GM12878 (cell line): ENCODE results near the gene CDH4. TPM values are rescaled to one million over a fixed set of nuclear protein-coding genes. Genes with fewer than 3 reads are reported as not detected.

Experiments
- ATAC-seq: fragments of 200-7000 bp; cut with Tn5 transposase; 3 replicates; pipeline ENCODE4 v1.9.1; 2020; ENCODE audit warnings: mild to moderate bottlenecking, moderate library complexity
- BruUV-seq: library from RNA; stranded (reverse); fragments of 400-500 nt; replicated peaks from 2 replicates; lab custom pipeline; 2021; lab: Mats Ljungman, UMichigan
- CTCF ChIA-PET: fragments of 300-600 bp; sonication (Branson Sonifier 250); formaldehyde crosslinking; extraction: SDS; loops from one replicate; lab custom pipeline; 2021; ENCODE audit warnings: inconsistent platforms; lab: Yijun Ruan, JAX
- POLR2A ChIA-PET: fragments of 350-600 bp; formaldehyde crosslinking; extraction: SDS; loops from one replicate; lab custom pipeline; 2021; ENCODE audit warnings: inconsistent platforms; lab: Charles Lee
- RAD21 ChIA-PET: fragments of 300-600 bp; sonication (Branson Sonifier 250); formaldehyde crosslinking; loops from one replicate; lab custom pipeline; 2023; ENCODE audit warnings: antibody characterized with exemption; ENCODE audit not compliant: unreplicated experiment; lab: Charles Lee
- SMC1A ChIA-PET: fragments of 300-600 bp; sonication (Branson Sonifier 250); formaldehyde crosslinking; loops from one replicate; lab custom pipeline; 2023; ENCODE audit not compliant: unreplicated experiment, uncharacterized antibody; lab: Charles Lee
- DNase-seq: peaks from one replicate; pipeline ENCODE4 v3.0.0-alpha.2; 2011; ENCODE audit warnings: low read depth, low spot score
- FAIRE-seq: peaks from 3 replicates; lab custom pipeline; 2011; peaks lifted over from hg19 to GRCh38; lab: Jason Lieb, UNC
- H2AFZ ChIP-seq: 2 replicates; pipeline ENCODE4 v1.6.0; 2011; ENCODE audit warnings: low read depth, low read length, control low read depth; ENCODE audit not compliant: control insufficient read depth
- H3K27ac ChIP-seq: 2 replicates; pipeline ENCODE4 v1.5.1; 2011; ENCODE audit warnings: control low read depth; ENCODE audit not compliant: control insufficient read depth, insufficient read depth
- H3K27me3 ChIP-seq, 2 experiments: replicated peaks in 1 of 2; 2 replicates each; pipeline versions ENCODE4 v1.6.0 to v1.6.1; 2011; ENCODE audit warnings: low read length in 1 of 2; ENCODE audit not compliant: control insufficient read depth in 2 of 2, insufficient read depth in 2 of 2
- H3K36me3 ChIP-seq, 2 experiments: 2 replicates each; pipeline ENCODE4 v1.5.1; 2011; ENCODE audit warnings: low read length in 1 of 2; ENCODE audit not compliant: control insufficient read depth in 2 of 2, insufficient read depth in 2 of 2
- H3K4me1 ChIP-seq: 2 replicates; pipeline ENCODE4 v1.6.1; 2011; ENCODE audit warnings: mild to moderate bottlenecking, low read length, moderate library complexity, mixed read lengths; ENCODE audit not compliant: control insufficient read depth, insufficient read depth
- H3K4me2 ChIP-seq: 2 replicates; pipeline ENCODE4 v1.6.0; 2011; ENCODE audit warnings: control low read depth; ENCODE audit not compliant: control insufficient read depth, insufficient read depth
- H3K4me3 ChIP-seq: fragments of 200-600 bp; sonication (generic); 2 replicates; pipeline ENCODE4 v1.5.1; 2016
- H3K79me2 ChIP-seq: 2 replicates; pipeline ENCODE4 v1.6.0; 2011; ENCODE audit warnings: low read length; ENCODE audit not compliant: control insufficient read depth, insufficient read depth
- H3K9ac ChIP-seq: 2 replicates; pipeline ENCODE4 v1.8.0; 2011; ENCODE audit warnings: low read length, control low read depth, mixed read lengths; ENCODE audit not compliant: control insufficient read depth, insufficient read depth
- H3K9me3 ChIP-seq: replicated peaks from 3 replicates; pipeline ENCODE4 v1.5.1; 2011; ENCODE audit warnings: mild to moderate bottlenecking, low read length; ENCODE audit not compliant: control insufficient read depth, insufficient read depth
- H4K20me1 ChIP-seq: 2 replicates; pipeline ENCODE4 v1.6.0; 2011; ENCODE audit not compliant: control insufficient read depth, insufficient read depth
- BCL3 ChIP-seq: IDR thresholded peaks from 2 replicates; pipeline ENCODE4 v1.6.1; 2011; ENCODE audit warnings: borderline replicate concordance, low read depth, mild to moderate bottlenecking, moderate library complexity, low read length; ENCODE audit not compliant: insufficient read depth, poor library complexity, severe bottlenecking
- CEBPB ChIP-seq, 2 experiments: fragments of 150-350 bp in 1 of 2; IDR thresholded peaks; 2 replicates each; pipeline ENCODE4 v1.6.1; 2012 to 2014; ENCODE audit warnings: low read depth in 2 of 2, low read length in 2 of 2, borderline replicate concordance in 1 of 2, inconsistent platforms in 1 of 2
- E2F4 ChIP-seq: IDR thresholded peaks from 2 replicates; pipeline ENCODE4 v1.6.1; 2012; ENCODE audit warnings: low read depth, low read length, improper control_type of control experiment
- EZH2 ChIP-seq: IDR thresholded peaks from 2 replicates; pipeline ENCODE4 v1.6.1; 2012; ENCODE audit warnings: low read depth, mild to moderate bottlenecking, control low read depth, inconsistent platforms, low read length, borderline replicate concordance; ENCODE audit not compliant: control insufficient read depth
- JUNB ChIP-seq: IDR thresholded peaks from 2 replicates; pipeline ENCODE4 v1.6.1; 2016; ENCODE audit warnings: antibody characterized with exemption, mild to moderate bottlenecking
- MTA3 ChIP-seq: IDR thresholded peaks from 2 replicates; pipeline ENCODE4 v1.6.1; 2012; ENCODE audit warnings: low read length, inconsistent platforms, borderline replicate concordance
- NR2C1 ChIP-seq: fragments of 450-650 bp; IDR thresholded peaks from 2 replicates; pipeline ENCODE4 v1.6.1; 2017; ENCODE audit warnings: antibody characterized with exemption, mild to moderate bottlenecking, moderate library complexity
- NR2C2 ChIP-seq: IDR thresholded peaks from 2 replicates; pipeline ENCODE4 v1.6.1; 2011; ENCODE audit warnings: borderline replicate concordance, low read depth; ENCODE audit not compliant: control insufficient read depth, insufficient read length
- POLR2A ChIP-seq: IDR thresholded peaks from 2 replicates; pipeline ENCODE4 v1.6.1; 2011; ENCODE audit warnings: low read depth, mild to moderate bottlenecking, low read length
- POLR2AphosphoS5 ChIP-seq: IDR thresholded peaks from 2 replicates; pipeline ENCODE4 v1.6.1; 2011; ENCODE audit warnings: mild to moderate bottlenecking, low read length, inconsistent platforms
- SMC3 ChIP-seq: IDR thresholded peaks from 2 replicates; pipeline ENCODE4 v1.6.1; 2011; ENCODE audit warnings: low read length, improper control_type of control experiment, borderline replicate concordance
- SP1 ChIP-seq: IDR thresholded peaks from one replicate; pipeline ENCODE4 v1.6.1; 2011; ENCODE audit warnings: low read depth, low read length
- TAF1 ChIP-seq: IDR thresholded peaks from 2 replicates; pipeline ENCODE4 v1.6.1; 2011; ENCODE audit warnings: mild to moderate bottlenecking, low read depth, low read length, borderline replicate concordance
- ZSCAN29 ChIP-seq: fragments of 450-650 bp; IDR thresholded peaks from 2 replicates; pipeline ENCODE4 v1.6.1; 2017; ENCODE audit warnings: mild to moderate bottlenecking, moderate library complexity
- WGBS: methylation state at CpG from one replicate; pipeline ENCODE4 v1.1.6; 2016; ENCODE audit warnings: low lambda C conversion rate; ENCODE audit not compliant: insufficient replicate concordance, insufficient coverage; ENCODE audit errors: missing lambda C conversion rate; 5-methylcytosine and 5-hydroxymethylcytosine counted together
- in situ Hi-C: fragments of 300-500 bp; cut with MboI; formaldehyde crosslinking; loops from 9 replicates; pipeline ENCODE4 v1.14.3; 2018; ENCODE audit warnings: mixed read lengths
- intact Hi-C: fragments of 100-400 bp; cut with micrococcal nuclease; formaldehyde crosslinking; loops from one replicate; pipeline ENCODE4 v1.14.2; 2022; ENCODE audit not compliant: unreplicated experiment
- polyA plus RNA-seq, 11 experiments: library from polyadenylated mRNA; depleted of rRNA in 4 of 11; unstranded in 6 of 11; stranded (reverse) in 5 of 11; fragments of >200 nt; fragmentation: Nextera tagmentation in 4 of 11; fragmentation: Illumina TruSeq in 1 of 11; extraction: Ambion mirVana in 4 of 11; extraction: Trizol in 1 of 11; gene quantifications; 1 replicate in 1 of 11; 2 replicates in 10 of 11; pipeline versions ENCODE4 v1.2.1 to v1.2.3, GENCODE V29; 2011 to 2016; ENCODE audit warnings: inconsistent platforms in 2 of 11, missing spikeins in 2 of 11, low read depth in 1 of 11
- total RNA-seq, 4 experiments: library from RNA; depleted of rRNA in 3 of 4; stranded (reverse); fragments of >200 nt in 3 of 4; fragmentation: Illumina TruSeq in 1 of 4; extraction: Trizol in 1 of 4; gene quantifications; 2 replicates each; pipeline versions ENCODE4 v1.2.1 to v1.2.3, GENCODE V29; 2013 to 2021
- TF ChIP-seq, protein P1 (sequence below): IDR thresholded peaks from 2 replicates; pipeline ENCODE4 v1.6.1; 2012; ENCODE audit warnings: improper control_type of control experiment, low read depth, low read length; ENCODE audit not compliant: insufficient replicate concordance
- TF ChIP-seq, protein P2 (sequence below): fragments of 450-650 bp; IDR thresholded peaks from 2 replicates; pipeline ENCODE4 v1.6.1; 2017; ENCODE audit warnings: mild to moderate bottlenecking

CDH4 gene
- total and polyA plus RNA-seq, 10 of the 15 experiments (the other 5 are each of a cell fraction or from before 2014, with no cell fraction given) = not detected

DNA sequence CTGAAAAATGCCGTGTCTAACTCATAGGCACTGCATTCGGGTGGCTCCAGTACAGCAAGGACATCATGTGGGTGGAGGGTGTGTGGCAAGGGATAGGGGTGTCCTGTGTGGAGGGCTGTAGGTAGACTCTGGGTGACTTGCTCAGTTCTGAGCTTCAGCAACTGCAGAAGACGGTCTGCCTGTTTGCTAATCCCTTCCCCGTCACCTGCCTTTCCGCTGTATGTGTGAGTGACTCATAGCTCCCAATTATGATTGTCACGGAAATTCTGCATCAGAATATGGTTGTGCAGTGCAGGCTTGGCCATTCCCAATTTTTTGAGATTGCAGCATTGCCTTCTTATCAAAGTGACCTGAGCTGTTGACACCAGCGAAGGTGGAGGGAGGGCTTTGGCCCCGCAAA lies 174.3 kb downstream of the CDH4 start:
- no peaks in the 10 kb centered on the region for H4K20me1 ChIP-seq
- H3K4me3 ChIP-seq = no peak overlapping the region
- no peak overlapping the region for H3K4me2 ChIP-seq
- no peaks in the 10 kb centered on the region for H3K27me3 ChIP-seq
- H3K4me1 ChIP-seq = no peaks in the 10 kb centered on the region
- intact Hi-C loops = no loop called here
- H3K79me2 ChIP-seq = no peaks in the 10 kb centered on the region
- POLR2A ChIA-PET = no interaction called here
- RAD21 ChIA-PET = no interaction called here
- WGBS = 34% methylated on average over 8 of the region's 8 CpGs
- no peak overlapping the region for H3K27ac ChIP-seq
- no peaks in the 10 kb centered on the region; the same call in 2 of the 3 replicates for H3K9me3 ChIP-seq
- SMC1A ChIA-PET = no interaction called here
- H3K9ac ChIP-seq = no peak overlapping the region
- no TSS peak for BruUV-seq
- in situ Hi-C loops = loop anchor here (25.0 kb wide), 1 partner anchor 439 kb away; no protein-coding TSS in a partner anchor
- ATAC-seq (no peak), DNase-seq (no peak), FAIRE-seq (no peak)
- no peaks in the 10 kb centered on the region for H3K36me3 ChIP-seq
- CTCF ChIA-PET = no interaction called here
- H2AFZ ChIP-seq = no peak overlapping the region
- TF ChIP-seq TAF1 = no peak
- no peak for TF ChIP-seq ZSCAN29
- no peak for TF ChIP-seq SMC3
- TF ChIP-seq SP1 = no peak
- no peak for TF ChIP-seq CEBPB (IDR thresholded peaks at IDR 0.05; ENCODE audit: borderline replicate concordance in 1 of 2, low read depth in 2 of 2, low read length in 2 of 2)
- no peak for TF ChIP-seq E2F4
- TF ChIP-seq, protein P1, sequence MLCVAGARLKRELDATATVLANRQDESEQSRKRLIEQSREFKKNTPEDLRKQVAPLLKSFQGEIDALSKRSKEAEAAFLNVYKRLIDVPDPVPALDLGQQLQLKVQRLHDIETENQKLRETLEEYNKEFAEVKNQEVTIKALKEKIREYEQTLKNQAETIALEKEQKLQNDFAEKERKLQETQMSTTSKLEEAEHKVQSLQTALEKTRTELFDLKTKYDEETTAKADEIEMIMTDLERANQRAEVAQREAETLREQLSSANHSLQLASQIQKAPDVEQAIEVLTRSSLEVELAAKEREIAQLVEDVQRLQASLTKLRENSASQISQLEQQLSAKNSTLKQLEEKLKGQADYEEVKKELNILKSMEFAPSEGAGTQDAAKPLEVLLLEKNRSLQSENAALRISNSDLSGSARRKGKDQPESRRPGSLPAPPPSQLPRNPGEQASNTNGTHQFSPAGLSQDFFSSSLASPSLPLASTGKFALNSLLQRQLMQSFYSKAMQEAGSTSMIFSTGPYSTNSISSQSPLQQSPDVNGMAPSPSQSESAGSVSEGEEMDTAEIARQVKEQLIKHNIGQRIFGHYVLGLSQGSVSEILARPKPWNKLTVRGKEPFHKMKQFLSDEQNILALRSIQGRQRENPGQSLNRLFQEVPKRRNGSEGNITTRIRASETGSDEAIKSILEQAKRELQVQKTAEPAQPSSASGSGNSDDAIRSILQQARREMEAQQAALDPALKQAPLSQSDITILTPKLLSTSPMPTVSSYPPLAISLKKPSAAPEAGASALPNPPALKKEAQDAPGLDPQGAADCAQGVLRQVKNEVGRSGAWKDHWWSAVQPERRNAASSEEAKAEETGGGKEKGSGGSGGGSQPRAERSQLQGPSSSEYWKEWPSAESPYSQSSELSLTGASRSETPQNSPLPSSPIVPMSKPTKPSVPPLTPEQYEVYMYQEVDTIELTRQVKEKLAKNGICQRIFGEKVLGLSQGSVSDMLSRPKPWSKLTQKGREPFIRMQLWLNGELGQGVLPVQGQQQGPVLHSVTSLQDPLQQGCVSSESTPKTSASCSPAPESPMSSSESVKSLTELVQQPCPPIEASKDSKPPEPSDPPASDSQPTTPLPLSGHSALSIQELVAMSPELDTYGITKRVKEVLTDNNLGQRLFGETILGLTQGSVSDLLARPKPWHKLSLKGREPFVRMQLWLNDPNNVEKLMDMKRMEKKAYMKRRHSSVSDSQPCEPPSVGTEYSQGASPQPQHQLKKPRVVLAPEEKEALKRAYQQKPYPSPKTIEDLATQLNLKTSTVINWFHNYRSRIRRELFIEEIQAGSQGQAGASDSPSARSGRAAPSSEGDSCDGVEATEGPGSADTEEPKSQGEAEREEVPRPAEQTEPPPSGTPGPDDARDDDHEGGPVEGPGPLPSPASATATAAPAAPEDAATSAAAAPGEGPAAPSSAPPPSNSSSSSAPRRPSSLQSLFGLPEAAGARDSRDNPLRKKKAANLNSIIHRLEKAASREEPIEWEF = no peak
- TF ChIP-seq POLR2A = no peak
- no peak for TF ChIP-seq MTA3
- TF ChIP-seq NR2C1 = no peak
- TF ChIP-seq, protein P2, sequence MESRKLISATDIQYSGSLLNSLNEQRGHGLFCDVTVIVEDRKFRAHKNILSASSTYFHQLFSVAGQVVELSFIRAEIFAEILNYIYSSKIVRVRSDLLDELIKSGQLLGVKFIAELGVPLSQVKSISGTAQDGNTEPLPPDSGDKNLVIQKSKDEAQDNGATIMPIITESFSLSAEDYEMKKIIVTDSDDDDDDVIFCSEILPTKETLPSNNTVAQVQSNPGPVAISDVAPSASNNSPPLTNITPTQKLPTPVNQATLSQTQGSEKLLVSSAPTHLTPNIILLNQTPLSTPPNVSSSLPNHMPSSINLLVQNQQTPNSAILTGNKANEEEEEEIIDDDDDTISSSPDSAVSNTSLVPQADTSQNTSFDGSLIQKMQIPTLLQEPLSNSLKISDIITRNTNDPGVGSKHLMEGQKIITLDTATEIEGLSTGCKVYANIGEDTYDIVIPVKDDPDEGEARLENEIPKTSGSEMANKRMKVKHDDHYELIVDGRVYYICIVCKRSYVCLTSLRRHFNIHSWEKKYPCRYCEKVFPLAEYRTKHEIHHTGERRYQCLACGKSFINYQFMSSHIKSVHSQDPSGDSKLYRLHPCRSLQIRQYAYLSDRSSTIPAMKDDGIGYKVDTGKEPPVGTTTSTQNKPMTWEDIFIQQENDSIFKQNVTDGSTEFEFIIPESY = no peak
- no peak for TF ChIP-seq BCL3
- no peak for TF ChIP-seq EZH2
- TF ChIP-seq JUNB = no peak
- no peak for TF ChIP-seq NR2C2
- TF ChIP-seq POLR2AphosphoS5 = no peak
